Stimulated activated naive CD4-positive, alpha-beta T cell treated with Interleukin-2 at 50 U/mL for 16 hours (primary cell): Measurements from ENCODE around the gene MRPL20.
"Not testable (repeated sequence)": the region's sequence is repeated elsewhere in the genome, so short reads cannot be mapped to it uniquely, and the experiment has no call there.

ENCODE experiments used
- DNase-seq: peaks from one replicate; lab custom pipeline; 2025; lab: John Stamatoyannopoulos, UW

The MRPL20 gene

GRCh38 chr1:1406101-1406820 is 832 bp downstream of the MRPL20 start:
- DNase-seq, result no peak

- DNase-seq, result no peak
Measured at GRCh38 chr1:1403653-1404052, 3.4 kb downstream of the MRPL20 start.

GRCh38 chr1:1402901-1403392 is 4.1 kb downstream of the MRPL20 start:
- DNase-seq, result not testable (repeated sequence)

GRCh38 chr1:1402072-1402900 is 4.8 kb downstream of the MRPL20 start:
- peak; percentile 6 for DNase-seq

- no peak for DNase-seq
Measured at GRCh38 chr1:1401457-1402010, 5.6 kb downstream of the MRPL20 start.

GRCh38 chr1:1400576-1401456 is 6.3 kb downstream of the MRPL20 start:
- no peak for DNase-seq

GRCh38 chr1:1399872-1400575 is 7.1 kb downstream of the MRPL20 start:
- DNase-seq, result no peak

GRCh38 chr1:1399187-1399871 is 7.8 kb downstream of the MRPL20 start, which contains the start of gene CCNL2:
Gene CCNL2, minus strand, starts transcription at chr1:1399335. Its CDS starts 29 bp downstream, at chr1:1399306.
- DNase-seq, result peak; percentile 100

- peak; percentile 26 for DNase-seq
Measured at GRCh38 chr1:1398677-1399186, 8.4 kb downstream of the MRPL20 start.

GRCh38 chr1:1397839-1398523 is 9.1 kb downstream of the MRPL20 start:
- peak; percentile 6 for DNase-seq

- no peak for DNase-seq
Measured at GRCh38 chr1:1395166-1395565, 11.9 kb downstream of the MRPL20 start.

GRCh38 chr1:1394116-1394515 is 13.0 kb downstream of the MRPL20 start:
- DNase-seq, result no peak

- no peak for DNase-seq
Measured at GRCh38 chr1:1393428-1393827, 13.7 kb downstream of the MRPL20 start.

- no peak for DNase-seq
Measured at GRCh38 chr1:1393014-1393413, 14.1 kb downstream of the MRPL20 start.

- DNase-seq, result no peak
Measured at GRCh38 chr1:1391225-1391624, 15.9 kb downstream of the MRPL20 start.

- DNase-seq, result no peak
Measured at GRCh38 chr1:1390675-1391074, 16.4 kb downstream of the MRPL20 start.

GRCh38 chr1:1388078-1388472 is 19.0 kb downstream of the MRPL20 start:
- DNase-seq, result no peak

GRCh38 chr1:1387098-1388077 is 19.7 kb downstream of the MRPL20 start:
- no peak for DNase-seq
